Body of pancreas (tissue), 4 donors: Measurements from ENCODE around the gene DLG2.

Experiments
- POLR2A ChIP-seq, 3 donors: fragments of 450-650 bp; IDR thresholded peaks; one replicate each; pipeline ENCODE4 v1.6.1; 2016; ENCODE audit warnings: antibody characterized with exemption in 3 of 3, mild to moderate bottlenecking in 2 of 3
- TF ChIP-seq, protein P1 (sequence below), 7 experiments: fragments of 450-650 bp in 4 of 7; fragments of 200-600 bp in 3 of 7; sonication (generic) in 3 of 7; IDR thresholded peaks; one replicate each; pipeline ENCODE4 v1.5.1; 2016 to 2019; ENCODE audit warnings: antibody characterized with exemption in 7 of 7

DNA sequence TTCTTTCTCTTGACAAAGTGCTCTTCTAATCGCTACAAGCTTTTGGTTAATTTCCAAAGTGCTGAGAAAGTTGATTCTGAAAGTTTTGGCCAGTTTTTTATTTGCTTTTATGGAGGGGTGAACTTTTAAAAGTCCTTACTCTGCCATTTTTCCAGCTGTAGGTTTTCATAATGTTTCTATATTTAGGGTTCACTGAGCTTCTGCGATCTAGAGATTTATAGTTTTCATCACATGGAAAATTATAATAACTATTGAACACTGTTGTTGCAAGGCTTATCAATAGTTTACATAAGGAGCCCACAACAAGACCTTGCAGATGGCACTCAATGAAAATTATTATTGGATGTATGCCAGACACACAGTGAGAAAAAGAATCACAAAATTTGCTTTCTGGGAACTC is 55.1 kb downstream of the DLG2 start:
- TF ChIP-seq, protein P1, sequence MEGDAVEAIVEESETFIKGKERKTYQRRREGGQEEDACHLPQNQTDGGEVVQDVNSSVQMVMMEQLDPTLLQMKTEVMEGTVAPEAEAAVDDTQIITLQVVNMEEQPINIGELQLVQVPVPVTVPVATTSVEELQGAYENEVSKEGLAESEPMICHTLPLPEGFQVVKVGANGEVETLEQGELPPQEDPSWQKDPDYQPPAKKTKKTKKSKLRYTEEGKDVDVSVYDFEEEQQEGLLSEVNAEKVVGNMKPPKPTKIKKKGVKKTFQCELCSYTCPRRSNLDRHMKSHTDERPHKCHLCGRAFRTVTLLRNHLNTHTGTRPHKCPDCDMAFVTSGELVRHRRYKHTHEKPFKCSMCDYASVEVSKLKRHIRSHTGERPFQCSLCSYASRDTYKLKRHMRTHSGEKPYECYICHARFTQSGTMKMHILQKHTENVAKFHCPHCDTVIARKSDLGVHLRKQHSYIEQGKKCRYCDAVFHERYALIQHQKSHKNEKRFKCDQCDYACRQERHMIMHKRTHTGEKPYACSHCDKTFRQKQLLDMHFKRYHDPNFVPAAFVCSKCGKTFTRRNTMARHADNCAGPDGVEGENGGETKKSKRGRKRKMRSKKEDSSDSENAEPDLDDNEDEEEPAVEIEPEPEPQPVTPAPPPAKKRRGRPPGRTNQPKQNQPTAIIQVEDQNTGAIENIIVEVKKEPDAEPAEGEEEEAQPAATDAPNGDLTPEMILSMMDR (IDR thresholded peaks at IDR 0.05): no peak
- TF ChIP-seq POLR2A (IDR thresholded peaks at IDR 0.05): no peak
